ENCODE data around the gene JAML.

The JAML gene

DNA sequence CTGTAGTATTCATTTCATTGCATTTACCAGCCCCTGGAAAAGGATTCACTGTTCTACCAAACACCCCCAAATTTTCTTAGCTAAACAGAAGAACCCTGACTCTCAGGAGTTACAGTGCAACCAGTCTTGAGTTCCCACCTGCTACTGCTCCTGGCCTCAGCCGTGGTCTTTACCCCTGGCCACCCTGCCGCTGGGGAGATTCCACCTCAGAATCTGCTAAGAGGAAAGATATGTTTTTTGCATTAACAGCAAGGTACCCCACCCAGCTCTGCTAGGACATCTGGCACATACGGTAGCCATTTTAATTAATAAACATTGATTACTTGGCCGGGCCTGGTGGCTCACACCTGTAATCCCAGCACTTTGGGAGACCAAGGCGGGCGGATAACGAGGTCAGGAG lies 9.0 kb downstream of the JAML start:
- TF ChIP-seq POLR2A (IDR thresholded peaks at IDR 0.05; ENCODE audit: low read length) (no peak), GATA1 (IDR thresholded peaks at IDR 0.05; ENCODE audit: low read depth, low read length) (no peak)
- DNase-seq: no peak

DNA sequence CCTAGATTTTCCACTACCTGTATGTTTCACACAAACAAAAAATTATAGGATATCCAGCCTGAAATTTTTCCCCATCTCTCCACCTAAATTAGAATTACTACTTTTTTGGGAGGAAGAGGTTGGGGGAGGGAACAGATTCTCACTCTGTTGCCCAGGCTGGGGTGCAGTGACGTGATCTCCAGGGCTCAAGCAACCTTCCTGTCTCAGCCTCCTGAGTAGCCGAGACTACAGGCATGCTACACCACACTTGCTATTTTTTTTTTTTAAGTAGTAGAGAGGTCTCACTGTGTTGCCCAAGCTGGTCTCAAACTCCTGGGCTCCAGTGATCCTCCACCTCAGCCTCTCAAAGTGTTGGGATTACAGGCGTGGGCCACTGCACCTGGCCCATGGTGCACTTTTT lies 9.5 kb downstream of the JAML start:
- TF ChIP-seq GATA1 (IDR thresholded peaks at IDR 0.05; ENCODE audit: low read depth, low read length): no peak
- no peak for TF ChIP-seq POLR2A (IDR thresholded peaks at IDR 0.05; ENCODE audit: low read length)
- DNase-seq: no peak

DNA sequence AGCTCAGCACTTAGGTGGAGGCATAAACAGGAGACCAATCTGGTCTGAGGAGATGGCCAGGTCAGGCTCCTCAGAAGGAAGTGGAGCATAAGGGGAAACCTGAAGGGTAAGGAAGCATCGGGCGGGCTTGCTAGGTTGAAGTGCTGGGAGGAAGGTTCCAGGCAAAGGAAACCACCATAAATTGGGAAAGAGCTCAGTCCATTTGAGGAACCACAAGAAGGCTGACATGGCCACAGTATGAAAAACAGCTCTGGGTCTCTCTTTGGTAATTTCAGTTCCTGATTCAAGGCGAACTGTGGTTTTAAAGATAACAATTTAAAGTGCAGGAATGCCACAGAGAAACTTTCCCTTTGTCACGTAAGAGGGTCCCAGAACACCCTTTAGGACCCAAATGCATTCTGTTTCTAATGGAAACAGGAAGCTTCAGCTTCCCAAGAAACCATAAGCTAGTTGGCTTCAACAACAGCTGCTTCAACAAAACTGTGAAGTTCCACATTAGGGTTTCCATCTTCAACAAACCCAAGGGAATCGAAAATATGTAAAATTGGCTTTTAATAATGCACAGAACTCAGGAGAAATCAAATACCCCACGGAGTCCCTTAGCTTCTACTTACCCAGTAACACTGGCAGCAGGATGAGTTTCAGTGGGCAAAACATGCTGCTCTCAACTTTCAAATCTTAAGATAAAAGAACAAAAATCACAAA lies 10.4 kb downstream of the JAML start:
- DNase-seq: no peak
- TF ChIP-seq GATA1 (IDR thresholded peaks at IDR 0.05; ENCODE audit: low read depth, low read length): no peak
- TF ChIP-seq POLR2A (IDR thresholded peaks at IDR 0.05; ENCODE audit: low read length): no peak

DNA sequence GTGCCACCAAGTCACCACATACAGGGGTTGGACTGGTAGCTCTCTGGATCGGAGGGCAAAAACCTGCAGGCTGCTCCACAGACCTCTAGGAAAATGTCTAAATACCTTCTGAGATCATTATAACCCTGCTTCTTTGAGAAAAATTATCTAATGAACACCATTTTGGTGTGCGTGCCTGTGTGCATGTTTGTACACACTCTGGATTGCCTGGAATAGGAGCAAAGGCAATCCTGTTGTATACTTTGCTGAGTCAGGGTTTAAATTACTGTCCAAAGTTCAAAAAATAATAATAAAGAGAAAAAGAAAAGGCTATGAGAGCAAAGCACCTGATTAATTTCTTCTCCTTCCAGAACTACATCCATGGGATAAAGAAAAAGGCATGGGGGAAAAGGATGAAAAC lies 11.0 kb downstream of the JAML start:
- no peak for TF ChIP-seq POLR2A (IDR thresholded peaks at IDR 0.05; ENCODE audit: low read length)
- no peak for TF ChIP-seq GATA1 (IDR thresholded peaks at IDR 0.05; ENCODE audit: low read depth, low read length)
- DNase-seq: no peak

DNA sequence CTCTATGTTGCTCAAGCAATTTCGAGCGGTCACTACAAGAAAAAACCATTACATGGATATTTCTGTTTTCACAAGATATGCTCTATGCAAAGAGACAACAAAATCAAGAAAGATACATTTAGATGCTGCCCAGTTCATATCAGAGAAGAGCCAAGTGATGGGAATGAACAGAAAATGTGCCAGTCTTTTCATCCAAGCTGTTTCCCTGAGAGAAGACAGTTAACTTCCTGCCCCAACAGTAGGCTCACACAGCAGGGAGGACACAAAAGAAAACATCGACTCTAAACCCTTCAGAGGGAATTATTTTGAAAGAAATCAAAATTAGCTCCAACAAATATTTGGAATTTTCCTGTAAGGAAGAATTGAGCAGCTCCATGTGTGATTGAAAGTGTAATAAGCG lies 11.6 kb downstream of the JAML start:
- TF ChIP-seq GATA1 (IDR thresholded peaks at IDR 0.05; ENCODE audit: low read depth, low read length) (no peak), POLR2A (IDR thresholded peaks at IDR 0.05; ENCODE audit: low read length) (no peak)

DNA sequence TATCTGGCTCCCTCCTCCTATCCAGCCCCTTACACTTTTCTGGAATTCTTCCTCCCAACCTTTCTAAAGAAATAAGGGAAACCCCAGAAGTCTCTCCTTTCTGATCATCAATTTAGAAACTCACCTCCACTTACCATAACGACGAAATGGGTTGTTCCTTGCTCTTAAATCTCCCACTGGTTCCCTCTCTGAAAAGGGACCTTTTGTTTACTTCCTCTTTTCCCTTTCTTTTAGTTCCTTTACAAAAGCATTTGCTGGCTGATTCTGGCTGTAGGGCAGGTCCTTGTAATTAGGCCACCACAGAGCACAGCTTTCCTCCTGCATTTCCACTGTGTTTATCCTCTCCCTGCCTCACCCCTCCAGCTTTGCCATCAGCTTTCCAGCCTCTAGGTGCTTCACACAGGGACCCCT lies 12.0 kb downstream of the JAML start:
- DNase-seq: no peak
- TF ChIP-seq POLR2A (IDR thresholded peaks at IDR 0.05; ENCODE audit: low read length) (no peak), GATA1 (IDR thresholded peaks at IDR 0.05; ENCODE audit: low read depth, low read length) (no peak)

More for the DNA sequence above, 11.6 kb downstream of the JAML start:
- no peak for DNase-seq

DNA sequence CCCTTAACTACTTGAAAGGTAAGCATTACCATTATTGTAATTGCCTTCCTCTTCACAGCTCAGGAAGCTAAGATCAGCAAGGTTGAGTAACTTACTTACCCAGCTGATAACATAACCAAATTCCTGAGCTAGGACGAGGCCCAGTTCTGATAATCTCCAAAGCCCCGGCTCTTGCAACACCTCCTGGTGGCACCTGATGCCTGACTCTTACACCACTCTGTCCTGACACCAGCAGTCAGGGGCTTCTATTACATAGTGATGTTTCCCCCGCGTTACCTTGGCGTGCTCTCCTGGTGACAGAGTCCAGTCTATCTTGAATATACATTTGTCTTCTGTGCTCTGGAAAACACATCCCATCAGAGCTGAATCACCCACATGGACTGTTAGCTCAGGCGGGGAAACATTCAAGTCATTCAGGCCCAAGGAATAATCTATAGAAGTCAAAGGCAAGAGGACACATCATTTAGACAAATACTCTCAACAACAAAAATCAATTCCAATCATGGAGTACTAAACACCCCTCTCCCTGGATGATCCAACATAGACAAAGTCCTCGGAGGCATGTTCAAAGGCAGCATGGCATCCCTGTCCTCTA lies 12.6 kb downstream of the JAML start:
- TF ChIP-seq GATA1 (IDR thresholded peaks at IDR 0.05; ENCODE audit: low read depth, low read length) (no peak), POLR2A (IDR thresholded peaks at IDR 0.05; ENCODE audit: low read length) (no peak)
- no peak for DNase-seq

DNA sequence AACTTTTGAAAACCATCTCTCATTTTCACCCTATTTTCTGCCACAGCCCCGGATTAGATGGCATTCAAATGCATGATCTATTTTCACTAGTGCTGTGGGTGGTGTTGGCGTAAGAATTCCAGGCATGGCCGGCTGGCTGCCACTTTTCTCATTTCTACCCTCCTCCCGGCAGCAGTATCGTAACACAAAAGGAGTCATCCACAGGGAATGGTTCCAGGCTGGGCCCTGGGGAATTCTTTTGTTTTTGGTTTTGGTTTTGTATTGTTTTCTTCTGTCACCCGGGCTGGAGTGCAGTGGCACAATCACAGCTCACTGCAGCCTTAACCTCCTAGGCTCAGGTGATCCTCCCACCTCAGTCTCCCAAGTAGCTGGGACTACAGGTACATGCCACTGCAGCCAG lies 13.8 kb downstream of the JAML start:
- TF ChIP-seq POLR2A (IDR thresholded peaks at IDR 0.05; ENCODE audit: low read length) (no peak), GATA1 (IDR thresholded peaks at IDR 0.05; ENCODE audit: low read depth, low read length) (no peak)

DNA sequence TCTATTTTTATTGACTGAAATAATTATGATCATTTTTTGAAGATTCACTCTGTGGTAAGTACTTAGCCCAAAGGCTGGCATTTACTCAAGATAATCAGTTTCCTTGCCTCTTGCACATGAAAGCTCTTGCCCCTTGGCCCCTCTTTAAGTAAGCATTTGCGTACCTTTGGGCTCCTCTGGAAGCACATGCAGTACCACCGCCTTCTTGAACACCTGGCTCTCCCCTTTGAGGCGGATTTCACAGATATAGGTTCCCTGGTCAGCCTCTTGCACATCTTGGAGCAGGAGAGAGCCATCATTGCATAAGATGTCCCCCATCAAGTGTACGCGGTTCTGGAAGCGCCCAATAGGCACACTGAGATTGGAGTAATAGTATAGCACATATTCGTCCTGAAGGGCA lies 14.5 kb downstream of the JAML start:
- DNase-seq: no peak
- TF ChIP-seq GATA1 (IDR thresholded peaks at IDR 0.05; ENCODE audit: low read depth, low read length) (no peak), POLR2A (IDR thresholded peaks at IDR 0.05; ENCODE audit: low read length) (no peak)

More for the DNA sequence above, 13.8 kb downstream of the JAML start:
- DNase-seq: no peak

DNA sequence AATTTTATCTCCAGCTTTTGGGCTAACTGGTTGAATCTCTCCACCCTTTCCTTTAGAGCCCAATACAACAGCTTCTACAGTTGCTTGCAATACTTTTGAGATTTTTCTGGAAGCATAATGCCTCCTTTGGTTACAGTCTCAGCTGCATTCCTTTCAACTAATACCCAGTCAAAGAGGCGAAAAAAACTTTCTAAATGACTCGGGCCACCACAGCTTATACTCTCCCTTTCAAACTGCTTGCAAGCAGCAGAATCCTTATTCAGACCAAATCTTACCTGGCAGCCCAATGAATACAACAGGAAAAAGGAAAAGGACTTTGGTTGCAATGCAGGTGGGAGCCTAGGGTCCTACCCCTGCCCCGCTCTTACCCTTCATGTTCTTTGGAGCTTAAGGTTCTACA lies 15.8 kb downstream of the JAML start:
- TF ChIP-seq GATA1 (IDR thresholded peaks at IDR 0.05; ENCODE audit: low read depth, low read length): no peak
- no peak for TF ChIP-seq POLR2A (IDR thresholded peaks at IDR 0.05; ENCODE audit: low read length)
- no peak for DNase-seq

DNA sequence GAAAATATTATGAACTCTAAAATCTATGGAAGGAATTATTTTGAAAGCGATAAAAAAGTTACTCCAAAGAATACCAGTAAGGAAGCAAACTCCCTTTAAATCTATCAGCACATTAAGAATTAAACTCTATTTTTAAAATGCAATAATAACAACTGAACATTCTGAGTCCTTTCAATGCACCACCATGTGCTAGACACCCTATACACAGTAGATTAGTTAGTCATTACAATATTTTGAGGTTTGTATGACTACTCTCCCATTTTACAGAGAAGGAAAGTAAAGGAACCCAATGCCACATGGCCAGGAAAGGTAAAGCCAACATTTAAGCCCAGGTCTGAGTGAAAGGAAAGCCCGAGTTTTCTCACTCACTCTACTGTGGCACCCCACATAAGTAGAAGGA lies 17.7 kb downstream of the JAML start:
- DNase-seq: no peak
- TF ChIP-seq GATA1 (IDR thresholded peaks at IDR 0.05; ENCODE audit: low read depth, low read length) (no peak), POLR2A (IDR thresholded peaks at IDR 0.05; ENCODE audit: low read length) (no peak)

DNA sequence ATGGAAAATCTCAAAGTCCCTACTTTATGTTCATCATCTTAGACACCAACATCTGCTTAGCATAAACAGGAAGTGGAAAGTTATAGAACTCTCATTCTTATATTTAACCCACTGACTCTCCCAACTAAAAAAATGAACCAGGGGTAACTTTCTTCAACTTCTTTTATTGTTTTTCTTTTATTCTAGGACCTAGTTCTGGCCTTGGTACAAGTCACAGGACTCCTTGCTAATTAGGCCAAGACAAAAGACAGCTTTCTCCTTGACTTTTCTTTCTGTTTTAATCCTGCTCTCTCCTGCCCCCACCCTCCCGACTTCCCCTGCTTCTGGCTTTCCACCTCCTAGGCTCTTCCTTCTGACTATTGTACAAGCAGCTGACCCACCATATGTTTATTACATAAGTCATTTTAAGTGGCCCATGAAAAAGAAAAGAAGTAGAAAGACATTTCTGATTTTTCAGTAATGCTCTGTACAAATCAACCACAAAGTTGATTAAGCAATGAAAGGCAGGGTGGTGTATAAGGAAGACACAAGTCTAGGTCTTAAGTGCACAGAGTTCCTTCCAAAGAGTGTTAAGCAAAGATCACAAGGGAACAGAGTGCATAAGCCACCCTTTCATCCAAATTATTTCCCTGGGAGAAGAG lies 18.3 kb downstream of the JAML start:
- no peak for TF ChIP-seq POLR2A (IDR thresholded peaks at IDR 0.05; ENCODE audit: low read length)
- TF ChIP-seq GATA1 (IDR thresholded peaks at IDR 0.05; ENCODE audit: low read depth, low read length): no peak
- DNase-seq: no peak

DNA sequence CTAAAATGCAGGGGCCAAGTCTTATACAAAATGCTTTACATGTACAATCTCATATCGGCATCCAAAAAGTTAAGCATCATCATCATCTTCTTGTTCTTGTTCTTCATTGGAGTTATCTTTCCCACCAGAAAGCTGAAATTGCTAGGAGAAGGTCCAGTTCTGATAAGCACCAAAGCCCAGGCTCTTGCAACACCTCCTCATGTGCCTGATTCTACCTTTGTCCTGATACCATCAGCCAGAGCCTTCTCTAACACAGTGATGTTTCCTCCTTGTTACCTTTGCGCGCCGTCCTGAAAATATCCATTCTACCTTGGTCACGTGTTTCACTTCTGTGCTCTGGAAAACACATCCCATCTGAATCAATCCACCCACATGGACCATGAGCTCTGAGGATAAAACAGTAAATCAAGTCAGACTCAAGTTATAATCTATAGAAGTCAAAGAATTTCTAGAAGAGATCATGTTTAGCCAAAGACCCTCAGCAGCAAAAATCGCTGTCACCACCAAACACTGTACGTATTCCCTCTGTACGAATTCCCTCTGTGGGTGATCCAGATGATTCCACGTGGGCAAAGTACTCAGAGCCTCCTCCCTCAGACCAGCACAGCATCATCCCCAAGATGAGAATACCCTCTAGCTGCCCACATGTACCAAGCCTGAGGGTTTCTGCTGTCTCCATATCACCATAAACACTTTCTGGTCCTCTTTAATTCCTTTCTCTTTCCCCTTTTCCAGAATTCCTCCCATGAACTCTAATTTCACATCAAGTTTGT lies 19.0 kb downstream of the JAML start:
- DNase-seq: no peak
- no peak for TF ChIP-seq POLR2A (IDR thresholded peaks at IDR 0.05; ENCODE audit: low read length)
- no peak for TF ChIP-seq GATA1 (IDR thresholded peaks at IDR 0.05; ENCODE audit: low read depth, low read length)

All from erythroblast (primary cell).